PC-9 (cell line): Measurements from ENCODE around the gene BRI3. TPM values are rescaled to one million over a fixed set of nuclear protein-coding genes. Genes with fewer than 3 reads are reported as not detected.

Experiments used
- BruUV-seq: library from RNA; stranded (reverse); fragments of 400-500 nt; replicated peaks from 2 replicates; lab custom pipeline; 2021; lab: Mats Ljungman, UMichigan
- CTCF ChIA-PET: fragments of 300-600 bp; sonication (Branson Sonifier 250); formaldehyde crosslinking; loops from one replicate; lab custom pipeline; 2022; ENCODE audit warnings: antibody characterized with exemption; lab: Charles Lee
- POLR2A ChIA-PET: fragments of 300-600 bp; sonication (Branson Sonifier 250); formaldehyde crosslinking; loops from one replicate; lab custom pipeline; 2022; ENCODE audit warnings: antibody characterized with exemption; ENCODE audit not compliant: unreplicated experiment; lab: Charles Lee
- DNase-seq, 2 experiments: peaks; one replicate each; pipeline versions ENCODE4 v3.0.0 to v3.0.0-alpha.2; 2015 to 2022; ENCODE audit warnings: mixed read lengths in 1 of 2
- H2AFZ ChIP-seq: fragments of 200-600 bp; sonication (generic); 2 replicates; pipeline ENCODE4 v1.8.1; 2017; ENCODE audit warnings: antibody characterized with exemption
- H3F3A ChIP-seq: fragments of 200-600 bp; sonication (generic); 2 replicates; pipeline ENCODE4 v1.8.1; 2017; ENCODE audit warnings: antibody characterized with exemption, mild to moderate bottlenecking, low read depth; ENCODE audit not compliant: insufficient read depth
- H3K27ac ChIP-seq: fragments of 200-600 bp; sonication (generic); 2 replicates; pipeline ENCODE4 v1.6.1; 2016; ENCODE audit warnings: mixed run types
- H3K27me3 ChIP-seq: fragments of 200-600 bp; sonication (generic); 2 replicates; pipeline ENCODE4 v1.6.1; 2016; ENCODE audit warnings: low read depth, mixed run types; ENCODE audit not compliant: insufficient read depth
- H3K36me3 ChIP-seq: fragments of 200-600 bp; sonication (generic); 2 replicates; pipeline ENCODE4 v1.6.1; 2016; ENCODE audit warnings: low read depth, mixed run types
- H3K4me1 ChIP-seq: fragments of 200-600 bp; sonication (generic); replicated peaks from 2 replicates; pipeline ENCODE4 v1.6.1; 2016; ENCODE audit warnings: mixed run types; ENCODE audit not compliant: insufficient read depth
- H3K4me2 ChIP-seq: fragments of 200-600 bp; sonication (generic); 2 replicates; pipeline ENCODE4 v1.6.1; 2017; ENCODE audit warnings: mixed run types
- H3K4me3 ChIP-seq: fragments of 200-600 bp; sonication (generic); 2 replicates; pipeline ENCODE4 v1.6.1; 2016; ENCODE audit warnings: mixed run types
- H3K79me2 ChIP-seq: fragments of 200-600 bp; sonication (generic); 2 replicates; pipeline ENCODE4 v1.6.1; 2017; ENCODE audit warnings: low read depth, mixed run types
- H3K9me2 ChIP-seq: fragments of 200-600 bp; sonication (generic); 2 replicates; pipeline ENCODE4 v1.8.1; 2017; ENCODE audit warnings: mild to moderate bottlenecking; ENCODE audit not compliant: insufficient read depth
- H3K9me3 ChIP-seq: fragments of 200-600 bp; sonication (generic); 2 replicates; pipeline ENCODE4 v1.8.1; 2016; ENCODE audit warnings: low read depth; ENCODE audit not compliant: insufficient read depth
- H4K20me1 ChIP-seq: fragments of 200-600 bp; sonication (generic); 2 replicates; pipeline ENCODE4 v1.8.1; 2017; ENCODE audit not compliant: insufficient read depth
- CTCF ChIP-seq: fragments of 200-600 bp; sonication (generic); conservative IDR thresholded peaks from 2 replicates; pipeline ENCODE4 v1.6.1; 2017; ENCODE audit warnings: mixed run types, antibody characterized with exemption, mild to moderate bottlenecking, moderate library complexity
- EZH2 ChIP-seq: fragments of 200-600 bp; sonication (generic); IDR thresholded peaks from 2 replicates; pipeline ENCODE4 v1.8.0; 2017; ENCODE audit warnings: antibody characterized with exemption, low read depth
- intact Hi-C: fragments of 100-400 bp; cut with micrococcal nuclease; formaldehyde crosslinking; loops from one replicate; pipeline ENCODE4 v1.10.0; 2022; ENCODE audit not compliant: unreplicated experiment
- total RNA-seq: library from RNA; stranded (reverse); gene quantifications from 2 replicates; pipeline ENCODE4 v1.2.3, GENCODE V29; 2021

BRI3 gene
- total RNA-seq, 1 experiment from 2014 or later, result 255 TPM

DNA sequence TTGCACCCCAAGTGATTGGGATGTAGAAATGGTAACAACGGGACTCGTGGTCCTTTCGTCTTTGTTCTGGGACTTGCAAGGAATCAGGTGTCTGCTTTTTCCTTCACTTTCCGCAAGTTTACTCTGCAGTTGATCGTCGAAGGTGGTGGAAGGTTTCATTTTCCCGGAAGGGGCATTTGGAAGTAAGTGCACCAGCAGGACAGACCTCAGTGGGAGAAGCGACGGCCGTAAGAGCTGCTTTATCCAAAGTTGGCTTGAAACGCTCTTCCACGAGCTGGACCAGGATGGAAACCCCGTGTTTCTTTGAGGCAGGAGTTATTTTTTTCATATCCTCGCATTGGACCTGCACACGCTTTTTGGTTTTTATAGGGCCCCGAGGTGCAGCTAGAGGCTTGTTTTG is 1.2 kb downstream of the BRI3 start:
- Histone ChIP-seq H3K4me1 (peaks cover 54% of the 10 kb centered on the region), H3K27me3 (no peaks in the 10 kb centered on the region), H3K4me3 (peak overlapping the region; percentile 87), H3F3A (peaks cover 48% of the 10 kb centered on the region; the same call in 1 of the 2 replicates), H3K27ac (peak overlapping the region; percentile 97), H3K4me2 (peak overlapping the region; percentile 98), H3K9me3 (no peaks in the 10 kb centered on the region), H3K36me3 (0 out of 2 replicates have a peak, but pooled peaks cover 3% of the 10 kb centered on the region), H3K9me2 (no peaks in the 10 kb centered on the region), H2AFZ (no peak overlapping the region), H4K20me1 (no peaks in the 10 kb centered on the region; the same call in 1 of the 2 replicates), H3K79me2 (peaks cover 60% of the 10 kb centered on the region)
- BruUV-seq, result TSS peak; percentile 80
- POLR2A ChIA-PET, result no interaction called here
- TF ChIP-seq CTCF, result no peak
- no peak for TF ChIP-seq EZH2
- intact Hi-C loops, result loop anchor here (5.0 to 10.0 kb wide), 3 partner anchors 70 to 585 kb away; no protein-coding TSS in a partner anchor
- no peak for DNase-seq
- CTCF ChIA-PET, result no interaction called here

DNA sequence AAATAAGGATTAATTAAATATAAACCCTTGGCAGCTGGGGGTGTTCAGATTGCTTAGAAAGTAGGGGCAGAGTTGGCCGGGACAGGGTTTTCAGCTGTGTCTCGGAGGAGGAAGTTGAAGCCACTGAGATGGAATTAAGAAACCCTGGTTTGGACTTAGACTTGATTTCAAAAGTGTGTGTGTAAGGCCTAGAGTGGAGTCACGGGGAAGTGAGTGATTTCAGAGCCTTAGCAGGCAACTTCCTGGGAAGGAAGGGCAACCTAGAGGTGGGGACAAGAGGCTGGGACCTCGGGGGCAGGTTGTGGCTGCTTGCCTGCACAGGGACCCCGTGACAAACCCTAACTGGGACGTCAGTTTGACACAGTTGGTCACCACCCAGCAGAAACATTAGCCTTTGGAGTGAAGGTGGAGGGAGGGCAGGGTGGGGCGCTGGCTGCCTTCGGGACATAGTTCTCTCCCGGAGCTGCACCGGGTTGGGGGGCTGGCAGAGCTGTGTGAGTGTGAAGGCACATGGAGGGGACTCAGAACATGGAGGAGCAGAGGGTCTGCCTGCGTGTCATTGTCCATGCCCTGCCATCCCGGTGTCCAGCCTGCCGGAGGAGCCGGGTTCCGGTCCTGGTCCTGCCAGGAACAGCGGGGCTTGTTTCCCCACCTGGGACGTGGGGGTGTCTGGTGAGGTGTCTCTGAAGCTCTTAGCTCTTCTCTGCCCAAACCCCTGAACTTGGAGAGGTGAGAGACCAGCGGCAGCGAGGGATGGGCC is 1.8 kb downstream of the BRI3 start:
- POLR2A ChIA-PET, result no interaction called here

DNA sequence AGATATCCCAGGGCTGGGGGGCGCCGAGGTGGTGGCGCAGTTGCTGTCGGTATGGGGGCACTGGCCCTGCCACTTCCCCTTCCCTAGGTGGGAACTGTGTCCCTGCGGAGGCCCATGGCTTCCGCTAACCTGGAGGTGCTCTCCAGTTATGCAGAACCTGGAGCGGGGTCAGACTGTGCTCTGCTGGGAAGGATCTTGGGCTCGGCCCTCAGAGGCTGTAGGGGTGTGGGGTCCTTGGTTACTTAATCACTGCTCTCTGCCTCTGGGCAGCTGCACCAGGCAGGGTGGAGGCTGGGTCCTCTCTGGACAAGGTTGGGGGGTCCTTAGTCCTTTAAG is 2.4 kb downstream of the BRI3 start:
- peak overlapping the region; percentile 97 for H3K27ac ChIP-seq
- peaks cover 61% of the 10 kb centered on the region for H3K4me1 ChIP-seq
- peaks cover 52% of the 10 kb centered on the region; the same call in 1 of the 2 replicates for H3F3A ChIP-seq
- H3K9me3 ChIP-seq, result no peaks in the 10 kb centered on the region
- ChIA-PET POLR2A (no interaction called here), CTCF (no interaction called here)
- intact Hi-C loops, result loop anchor here (1.0 to 10.0 kb wide), 5 partner anchors 33 to 583 kb away; no protein-coding TSS in a partner anchor
- no peak overlapping the region for H2AFZ ChIP-seq
- TF ChIP-seq EZH2 (no peak), CTCF (no peak)
- peaks cover 11% of the 10 kb centered on the region for H4K20me1 ChIP-seq
- no peaks in the 10 kb centered on the region for H3K27me3 ChIP-seq
- no peak for DNase-seq
- no peaks in the 10 kb centered on the region for H3K9me2 ChIP-seq
- peaks cover 72% of the 10 kb centered on the region for H3K79me2 ChIP-seq
- peak overlapping the region; percentile 98 for H3K4me2 ChIP-seq
- no TSS peak for BruUV-seq
- peak overlapping the region; percentile 87 for H3K4me3 ChIP-seq
- peaks cover 11% of the 10 kb centered on the region; the same call in 1 of the 2 replicates for H3K36me3 ChIP-seq

More for the DNA sequence above, 1.8 kb downstream of the BRI3 start:
- DNase-seq, result peak; percentile 46 to 78
- peak overlapping the region; percentile 97 for H3K27ac ChIP-seq
- peaks cover 66% of the 10 kb centered on the region for H3K79me2 ChIP-seq
- peaks cover 48% of the 10 kb centered on the region; the same call in 1 of the 2 replicates for H3F3A ChIP-seq
- no TSS peak for BruUV-seq
- no peak for TF ChIP-seq CTCF
- TF ChIP-seq EZH2, result no peak
- H2AFZ ChIP-seq, result no peak overlapping the region
- intact Hi-C loops, result loop anchor here (5.0 to 10.0 kb wide), 3 partner anchors 69 to 584 kb away; no protein-coding TSS in a partner anchor
- H3K9me2 ChIP-seq, result no peaks in the 10 kb centered on the region
- peak overlapping the region; percentile 98 for H3K4me2 ChIP-seq
- 0 out of 2 replicates have a peak, but pooled peaks cover 6% of the 10 kb centered on the region for H3K36me3 ChIP-seq
- peaks cover 60% of the 10 kb centered on the region for H3K4me1 ChIP-seq
- H4K20me1 ChIP-seq, result peaks cover 5% of the 10 kb centered on the region
- no peaks in the 10 kb centered on the region for H3K9me3 ChIP-seq
- CTCF ChIA-PET, result no interaction called here
- peak overlapping the region; percentile 87 for H3K4me3 ChIP-seq
- no peaks in the 10 kb centered on the region for H3K27me3 ChIP-seq
